PC-3 (cell line): Measurements from ENCODE around the gene HS2ST1. TPM values are rescaled to one million over a fixed set of nuclear protein-coding genes. Genes with fewer than 3 reads are reported as not detected.
A peak's percentile ranks its signal among the peaks of the same experiment; 100 is the strongest.

Experiments used
- ATAC-seq: fragments of 200-7000 bp; cut with Tn5 transposase; 2 replicates; pipeline ENCODE4 v1.9.1; 2020; ENCODE audit warnings: mild to moderate bottlenecking, moderate library complexity
- BruUV-seq: library from RNA; stranded (reverse); fragments of 400-500 nt; replicated peaks from 2 replicates; lab custom pipeline; 2021; lab: Mats Ljungman, UMichigan
- CTCF ChIA-PET: fragments of 300-600 bp; sonication (Branson Sonifier 250); formaldehyde crosslinking; loops from one replicate; lab custom pipeline; 2022; ENCODE audit warnings: antibody characterized with exemption; lab: Charles Lee
- POLR2A ChIA-PET: fragments of 300-600 bp; sonication (Branson Sonifier 250); formaldehyde crosslinking; loops from one replicate; lab custom pipeline; 2022; ENCODE audit warnings: antibody characterized with exemption; ENCODE audit not compliant: unreplicated experiment; lab: Charles Lee
- DNase-seq: peaks from one replicate; pipeline ENCODE4 v3.0.0-alpha.2; 2015
- H2AFZ ChIP-seq: fragments of 300-600 bp; sonication (generic); 2 replicates; pipeline ENCODE4 v1.6.0; 2016; ENCODE audit warnings: antibody characterized with exemption, low read length
- H3F3A ChIP-seq: fragments of 300-600 bp; sonication (generic); one replicate; pipeline ENCODE4 v1.6.0; 2017; ENCODE audit warnings: antibody characterized with exemption, low read length, control low read depth, mild to moderate bottlenecking; ENCODE audit not compliant: unreplicated experiment
- H3K27ac ChIP-seq: fragments of 300-600 bp; sonication (generic); 2 replicates; pipeline ENCODE4 v1.5.1; 2016; ENCODE audit warnings: mild to moderate bottlenecking, low read length
- H3K27me3 ChIP-seq: fragments of 300-600 bp; sonication (generic); 2 replicates; pipeline ENCODE4 v1.6.1; 2016; ENCODE audit warnings: low read length, mixed read lengths
- H3K36me3 ChIP-seq: fragments of 300-600 bp; sonication (generic); 2 replicates; pipeline ENCODE4 v1.6.1; 2016; ENCODE audit warnings: low read depth, mixed run types, low read length, mixed read lengths
- H3K4me1 ChIP-seq: fragments of 300-600 bp; sonication (generic); 2 replicates; pipeline ENCODE4 v1.5.1; 2016; ENCODE audit warnings: low read length; ENCODE audit not compliant: insufficient read depth
- H3K4me2 ChIP-seq: fragments of 300-600 bp; sonication (generic); 2 replicates; pipeline ENCODE4 v1.6.0; 2016; ENCODE audit warnings: low read length
- H3K4me3 ChIP-seq: fragments of 300-600 bp; sonication (generic); 2 replicates; pipeline ENCODE4 v1.5.1; 2016; ENCODE audit warnings: mild to moderate bottlenecking, low read length, mixed read lengths
- H3K79me2 ChIP-seq: fragments of 300-600 bp; sonication (generic); 2 replicates; pipeline ENCODE4 v1.6.1; 2017; ENCODE audit warnings: low read length, mixed read lengths
- H3K9ac ChIP-seq: fragments of 300-600 bp; sonication (generic); 2 replicates; pipeline ENCODE4 v1.6.0; 2016; ENCODE audit warnings: mild to moderate bottlenecking, low read length
- H3K9me2 ChIP-seq: fragments of 300-600 bp; sonication (generic); replicated peaks from 2 replicates; pipeline ENCODE4 v1.6.1; 2016; ENCODE audit warnings: mixed run types, low read length, mixed read lengths
- H3K9me3 ChIP-seq: fragments of 300-600 bp; sonication (generic); 2 replicates; pipeline ENCODE4 v1.6.1; 2016; ENCODE audit warnings: low read length, mixed read lengths
- H4K20me1 ChIP-seq: fragments of 300-600 bp; sonication (generic); 2 replicates; pipeline ENCODE4 v1.6.1; 2016; ENCODE audit warnings: low read length, mixed read lengths
- CTCF ChIP-seq: fragments of 300-600 bp; sonication (generic); conservative IDR thresholded peaks from 2 replicates; pipeline ENCODE4 v1.5.1; 2017; ENCODE audit warnings: antibody characterized with exemption, low read depth, mild to moderate bottlenecking, low read length
- EZH2 ChIP-seq: fragments of 300-600 bp; sonication (generic); IDR thresholded peaks from one replicate; pipeline ENCODE4 v1.6.1; 2017; ENCODE audit warnings: antibody characterized with exemption, mild to moderate bottlenecking, low read length; ENCODE audit not compliant: unreplicated experiment
- EZH2phosphoT487 ChIP-seq: fragments of 300-600 bp; sonication (generic); IDR thresholded peaks from 2 replicates; pipeline ENCODE4 v1.6.1; 2018; ENCODE audit warnings: mild to moderate bottlenecking, antibody characterized with exemption, low read length, borderline replicate concordance
- intact Hi-C: fragments of 100-400 bp; cut with micrococcal nuclease; formaldehyde crosslinking; loops from 2 replicates; pipeline ENCODE4 v1.9.0; 2023
- total RNA-seq: library from RNA; depleted of rRNA; stranded (reverse); fragments of >200 nt; gene quantifications from 2 replicates; pipeline ENCODE4 v1.2.3, GENCODE V29; 2014

Gene HS2ST1
- total RNA-seq, 1 experiment from 2014 or later, result 15.3 TPM

DNA sequence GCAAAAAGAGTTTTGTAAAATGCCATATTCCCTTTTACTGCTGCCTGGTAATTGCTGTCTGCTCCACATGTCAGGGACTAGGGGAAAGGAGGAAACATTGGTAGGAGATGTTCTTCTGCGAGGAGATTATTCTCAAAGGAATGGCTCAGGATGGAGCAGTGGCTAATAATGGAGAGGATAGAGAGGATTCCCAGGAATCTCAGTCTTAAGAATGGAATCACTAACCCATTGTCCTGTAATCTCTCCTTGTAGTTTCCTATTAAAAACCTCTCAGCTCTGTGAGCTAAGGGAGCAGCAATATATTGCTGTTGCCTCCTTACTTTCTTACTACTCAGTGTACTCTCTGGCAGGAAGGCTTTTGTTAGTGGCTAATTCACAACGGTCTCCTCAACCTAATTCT, 175.4 kb downstream of the HS2ST1 start:
- H3K9me3 ChIP-seq, result no peaks in the 10 kb centered on the region
- CTCF ChIA-PET, result no interaction called here
- H3K27ac ChIP-seq, result no peak overlapping the region
- no peaks in the 10 kb centered on the region for H3K79me2 ChIP-seq
- no peak overlapping the region for H3K9ac ChIP-seq
- peaks cover 26% of the 10 kb centered on the region for H3K4me1 ChIP-seq
- no peaks in the 10 kb centered on the region for H3K27me3 ChIP-seq
- POLR2A ChIA-PET, result no interaction called here
- DNase-seq (no peak), ATAC-seq (no peak)
- no peak overlapping the region for H2AFZ ChIP-seq
- intact Hi-C loops, result no loop called here
- H3K9me2 ChIP-seq, result no peaks in the 10 kb centered on the region
- no peaks in the 10 kb centered on the region for H4K20me1 ChIP-seq
- H3F3A ChIP-seq, result no peaks in the 10 kb centered on the region
- no peak overlapping the region for H3K4me2 ChIP-seq
- BruUV-seq, result no TSS peak
- H3K36me3 ChIP-seq, result no peaks in the 10 kb centered on the region
- TF ChIP-seq EZH2 (no peak), CTCF (no peak), EZH2phosphoT487 (no peak)
- H3K4me3 ChIP-seq, result no peak overlapping the region

GRCh38 chr1:87091425-87091824, 177.0 kb downstream of the HS2ST1 start:
- BruUV-seq, result no TSS peak
- no peak overlapping the region for H3K27ac ChIP-seq
- H2AFZ ChIP-seq, result no peak overlapping the region
- H3F3A ChIP-seq, result no peaks in the 10 kb centered on the region
- H3K9me2 ChIP-seq, result no peaks in the 10 kb centered on the region
- H3K4me2 ChIP-seq, result no peak overlapping the region
- H3K9me3 ChIP-seq, result no peaks in the 10 kb centered on the region
- ATAC-seq, result no peak
- POLR2A ChIA-PET, result no interaction called here
- peaks cover 26% of the 10 kb centered on the region for H3K4me1 ChIP-seq
- no peaks in the 10 kb centered on the region for H3K27me3 ChIP-seq
- no peak overlapping the region for H3K4me3 ChIP-seq
- H3K9ac ChIP-seq, result no peak overlapping the region
- no peaks in the 10 kb centered on the region for H3K36me3 ChIP-seq
- DNase-seq, result no peak
- intact Hi-C loops, result no loop called here
- no peak for TF ChIP-seq EZH2phosphoT487
- no peak for TF ChIP-seq CTCF
- no peak for TF ChIP-seq EZH2
- H4K20me1 ChIP-seq, result no peaks in the 10 kb centered on the region
- no peaks in the 10 kb centered on the region for H3K79me2 ChIP-seq
- CTCF ChIA-PET, result no interaction called here

- intact Hi-C loops, result no loop called here
- no TSS peak for BruUV-seq
- ATAC-seq, result no peak
- Histone ChIP-seq H2AFZ (no peak overlapping the region), H3K9me2 (no peaks in the 10 kb centered on the region), H4K20me1 (no peaks in the 10 kb centered on the region), H3K4me3 (no peak overlapping the region), H3K4me1 (peaks cover 26% of the 10 kb centered on the region), H3K27me3 (no peaks in the 10 kb centered on the region), H3K9ac (no peak overlapping the region), H3K27ac (peak overlapping the region; percentile 42), H3K4me2 (peak overlapping the region; percentile 29; the same call in 1 of the 2 replicates), H3K9me3 (no peaks in the 10 kb centered on the region), H3K36me3 (no peaks in the 10 kb centered on the region), H3F3A (no peaks in the 10 kb centered on the region), H3K79me2 (no peaks in the 10 kb centered on the region)
- TF ChIP-seq EZH2phosphoT487 (no peak), CTCF (no peak), EZH2 (no peak)
- ChIA-PET CTCF (interaction anchor here (0.6 kb wide), 1 partner anchor 236 kb away, joined by 12 read pairs; the partner anchor contains the start of gene LMO4), POLR2A (no interaction called here)
- no peak for DNase-seq
Measured at GRCh38 chr1:87092846-87093245, 178.4 kb downstream of the HS2ST1 start.
